ENCODE data around the gene SERP2. TPM values are rescaled to one million over a fixed set of nuclear protein-coding genes. Genes with fewer than 3 reads are reported as not detected.

Gene SERP2
- total and polyA plus RNA-seq, 2 of the 13 experiments (the other 11 are each of a cell fraction or from before 2014, with no cell fraction given) = not detected

GRCh38 chr13:44340508-44340907 is 33.1 kb upstream of the SERP2 start:
- DNase-seq (ENCODE audit: low spot score) = no peak
- Histone ChIP-seq H3K27me3 (ENCODE audit: control insufficient read depth in 1 of 2, insufficient read depth in 2 of 2, low read length in 2 of 2) (no peaks in the 10 kb centered on the region; a peak in 1 of 5 replicates), H3K4me1 (ENCODE audit: insufficient read depth, low read length) (peaks cover 7% of the 10 kb centered on the region; the same call in 1 of the 2 replicates), H3K4me2 (ENCODE audit: low read depth, low read length) (no peak overlapping the region), H4K20me1 (ENCODE audit: insufficient read depth, low read length) (no peaks in the 10 kb centered on the region), H3K9ac (ENCODE audit: insufficient read depth, low read depth, low read length) (no peak overlapping the region), H3K27ac (ENCODE audit: extremely low read length, insufficient read depth, low read length) (no peak overlapping the region), H3K36me3 (replicated peaks in 1 of 2; ENCODE audit: control insufficient read depth in 1 of 2, insufficient read depth in 2 of 2, low read length in 2 of 2) (no peaks in the 10 kb centered on the region), H3K79me2 (ENCODE audit: insufficient read depth, low read length) (no peaks in the 10 kb centered on the region), H3K9me3 (ENCODE audit: low read length) (no peaks in the 10 kb centered on the region), H3K4me3 (replicated peaks in 1 of 3; ENCODE audit: insufficient read depth in 1 of 3, low read depth in 2 of 3, low read length in 3 of 3) (no peak overlapping the region), H2AFZ (ENCODE audit: low read length) (no peak overlapping the region)
- CTCF ChIA-PET (ENCODE audit: low intra/inter-chr PET ratio, low total read pairs) = no interaction called here
- WGBS (ENCODE audit: low lambda C conversion rate) = 0% methylated on average over 2 of the region's 2 CpGs
- POLR2A ChIA-PET = no interaction called here
- no TSS peak for BruUV-seq (replicated peaks)
- no peak for FAIRE-seq
- no peak for ATAC-seq
- intact Hi-C loops (cut with micrococcal nuclease; ENCODE audit: unreplicated experiment) = no loop called here
- in situ Hi-C loops (cut with HindIII; ENCODE audit: extremely low pct_ligation_motif_present, low pct_unique_long_range_greater_than_20kb) = no loop called here
- TF ChIP-seq FOXA3 (CRISPR knock-in tag; IDR thresholded peaks at IDR 0.05) = no peak
- TF ChIP-seq ZSCAN29 (CRISPR knock-in tag; conservative IDR thresholded peaks at IDR 0.05) = no peak
- TF ChIP-seq HNRNPH1 (optimal IDR thresholded peaks at IDR 0.05; ENCODE audit: low read depth, low read length) = no peak
- TF ChIP-seq CENPX (CRISPR knock-in tag; IDR thresholded peaks at IDR 0.05) = no peak
- no peak for TF ChIP-seq TFDP1 (CRISPR knock-in tag; IDR thresholded peaks at IDR 0.05; ENCODE audit: borderline replicate concordance)
- no peak for TF ChIP-seq CSRNP1 (CRISPR knock-in tag; IDR thresholded peaks at IDR 0.05)
- TF ChIP-seq CAMTA2 (CRISPR knock-in tag; IDR thresholded peaks at IDR 0.05; ENCODE audit: borderline replicate concordance) = no peak
- no peak for TF ChIP-seq CERS6 (CRISPR knock-in tag; IDR thresholded peaks at IDR 0.05)
- no peak for TF ChIP-seq HDAC2 (CRISPR knock-in tag; IDR thresholded peaks at IDR 0.05)
- TF ChIP-seq JDP2 (CRISPR knock-in tag; IDR thresholded peaks at IDR 0.05; ENCODE audit: borderline replicate concordance) = no peak
- no peak for TF ChIP-seq ZSCAN20 (CRISPR knock-in tag; IDR thresholded peaks at IDR 0.05; ENCODE audit: borderline replicate concordance)
- TF ChIP-seq ZNF362 (CRISPR knock-in tag; IDR thresholded peaks at IDR 0.05; ENCODE audit: borderline replicate concordance) = no peak
- TF ChIP-seq KAT8 (CRISPR knock-in tag; IDR thresholded peaks at IDR 0.05) = no peak
- TF ChIP-seq ZNF589 (CRISPR knock-in tag; conservative IDR thresholded peaks at IDR 0.05) = no peak
- no peak for TF ChIP-seq PCBP2 (optimal IDR thresholded peaks at IDR 0.05; ENCODE audit: low read depth, low read length, poor library complexity, severe bottlenecking)
- TF ChIP-seq ZC3H13 (CRISPR knock-in tag; IDR thresholded peaks at IDR 0.05) = no peak
- TF ChIP-seq MXD4 (CRISPR knock-in tag; IDR thresholded peaks at IDR 0.05) = no peak

Measured in HepG2 (cell line).